ENCODE measurements around the gene EPHX1. TPM values are rescaled to one million over a fixed set of nuclear protein-coding genes. Genes with fewer than 3 reads are reported as not detected.

Gene EPHX1
- total RNA-seq, 1 experiment from 2014 or later = 54.6 TPM

GRCh38 chr1:225828706-225829345 lies 18.9 kb downstream of the EPHX1 start:
- H3K9me2 ChIP-seq (replicated peaks; ENCODE audit: low read length) = no peaks in the 10 kb centered on the region
- peaks cover 10% of the 10 kb centered on the region for H3K79me2 ChIP-seq (ENCODE audit: low read length)
- CTCF ChIA-PET = no interaction called here
- DNase-seq = no peak
- no peaks in the 10 kb centered on the region for H3K27me3 ChIP-seq (ENCODE audit: low read length)
- BruUV-seq (replicated peaks) = no TSS peak
- no peaks in the 10 kb centered on the region for H3K4me1 ChIP-seq (ENCODE audit: insufficient read depth, low read length)
- no peak overlapping the region for H3K4me2 ChIP-seq (ENCODE audit: low read length)
- H3K4me3 ChIP-seq (ENCODE audit: low read length) = no peak overlapping the region
- POLR2A ChIA-PET (ENCODE audit: unreplicated experiment) = no interaction called here
- H3K9me3 ChIP-seq (ENCODE audit: low read length) = no peaks in the 10 kb centered on the region
- H3K36me3 ChIP-seq (ENCODE audit: low read depth, low read length) = peaks cover 21% of the 10 kb centered on the region; the same call in 1 of the 2 replicates
- no peaks in the 10 kb centered on the region for H3F3A ChIP-seq (ENCODE audit: low read length, unreplicated experiment)
- no peak overlapping the region for H3K27ac ChIP-seq (ENCODE audit: low read length)
- H3K9ac ChIP-seq (ENCODE audit: low read length) = no peak overlapping the region
- intact Hi-C loops (cut with micrococcal nuclease) = no loop called here
- TF ChIP-seq, protein P1, sequence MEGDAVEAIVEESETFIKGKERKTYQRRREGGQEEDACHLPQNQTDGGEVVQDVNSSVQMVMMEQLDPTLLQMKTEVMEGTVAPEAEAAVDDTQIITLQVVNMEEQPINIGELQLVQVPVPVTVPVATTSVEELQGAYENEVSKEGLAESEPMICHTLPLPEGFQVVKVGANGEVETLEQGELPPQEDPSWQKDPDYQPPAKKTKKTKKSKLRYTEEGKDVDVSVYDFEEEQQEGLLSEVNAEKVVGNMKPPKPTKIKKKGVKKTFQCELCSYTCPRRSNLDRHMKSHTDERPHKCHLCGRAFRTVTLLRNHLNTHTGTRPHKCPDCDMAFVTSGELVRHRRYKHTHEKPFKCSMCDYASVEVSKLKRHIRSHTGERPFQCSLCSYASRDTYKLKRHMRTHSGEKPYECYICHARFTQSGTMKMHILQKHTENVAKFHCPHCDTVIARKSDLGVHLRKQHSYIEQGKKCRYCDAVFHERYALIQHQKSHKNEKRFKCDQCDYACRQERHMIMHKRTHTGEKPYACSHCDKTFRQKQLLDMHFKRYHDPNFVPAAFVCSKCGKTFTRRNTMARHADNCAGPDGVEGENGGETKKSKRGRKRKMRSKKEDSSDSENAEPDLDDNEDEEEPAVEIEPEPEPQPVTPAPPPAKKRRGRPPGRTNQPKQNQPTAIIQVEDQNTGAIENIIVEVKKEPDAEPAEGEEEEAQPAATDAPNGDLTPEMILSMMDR (conservative IDR thresholded peaks at IDR 0.05; ENCODE audit: low read depth, low read length) = no peak
- TF ChIP-seq EZH2phosphoT487 (IDR thresholded peaks at IDR 0.05; ENCODE audit: borderline replicate concordance, low read length) (no peak), EZH2 (IDR thresholded peaks at IDR 0.05; ENCODE audit: low read length, unreplicated experiment) (no peak)
- H2AFZ ChIP-seq (ENCODE audit: low read length) = no peak overlapping the region
- no peak for ATAC-seq
- H4K20me1 ChIP-seq (ENCODE audit: low read length) = no peaks in the 10 kb centered on the region

DNA sequence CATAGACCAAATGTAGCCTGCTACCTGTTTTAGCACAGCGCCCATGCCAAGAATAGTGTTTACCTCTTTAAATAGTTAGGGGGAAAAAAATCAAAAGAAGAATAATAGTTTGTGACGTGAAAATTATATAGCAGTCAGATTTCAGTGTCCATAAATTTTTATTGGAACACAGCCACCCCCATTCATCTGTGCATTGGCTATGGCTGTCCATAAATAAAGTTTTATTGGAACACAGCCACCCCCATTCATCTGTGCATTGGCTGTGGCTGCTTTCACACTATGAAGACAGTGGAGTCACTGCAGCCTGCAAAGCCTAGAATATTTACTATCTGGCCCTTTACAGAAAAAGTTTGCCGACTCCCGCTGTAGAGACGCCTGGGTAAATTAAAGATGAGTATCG lies 20.9 kb downstream of the EPHX1 start:
- Histone ChIP-seq H3F3A (ENCODE audit: low read length, unreplicated experiment) (no peaks in the 10 kb centered on the region), H3K9me3 (ENCODE audit: low read length) (no peaks in the 10 kb centered on the region), H4K20me1 (ENCODE audit: low read length) (no peaks in the 10 kb centered on the region), H3K27me3 (ENCODE audit: low read length) (no peaks in the 10 kb centered on the region), H3K4me2 (ENCODE audit: low read length) (no peak overlapping the region), H3K79me2 (ENCODE audit: low read length) (no peaks in the 10 kb centered on the region), H3K4me3 (ENCODE audit: low read length) (no peak overlapping the region), H3K9me2 (replicated peaks; ENCODE audit: low read length) (no peaks in the 10 kb centered on the region), H3K36me3 (ENCODE audit: low read depth, low read length) (peaks cover 21% of the 10 kb centered on the region; the same call in 1 of the 2 replicates), H3K4me1 (ENCODE audit: insufficient read depth, low read length) (no peaks in the 10 kb centered on the region), H3K9ac (ENCODE audit: low read length) (no peak overlapping the region), H3K27ac (ENCODE audit: low read length) (no peak overlapping the region), H2AFZ (ENCODE audit: low read length) (no peak overlapping the region)
- CTCF ChIA-PET = interaction anchor here (0.6 kb wide), 1 partner anchor 29 kb away, joined by 3 read pairs; no protein-coding TSS in a partner anchor
- TF ChIP-seq EZH2 (IDR thresholded peaks at IDR 0.05; ENCODE audit: low read length, unreplicated experiment) (no peak), EZH2phosphoT487 (IDR thresholded peaks at IDR 0.05; ENCODE audit: borderline replicate concordance, low read length) (no peak)
- TF ChIP-seq, protein P1 (conservative IDR thresholded peaks at IDR 0.05; ENCODE audit: low read depth, low read length) = no peak
- intact Hi-C loops (cut with micrococcal nuclease) = no loop called here
- POLR2A ChIA-PET (ENCODE audit: unreplicated experiment) = no interaction called here
- BruUV-seq (replicated peaks) = no TSS peak
- ATAC-seq = no peak
- DNase-seq = no peak
